Liver (tissue), 9 donors: Measurements from ENCODE around the gene PDE1C. TPM values are rescaled to one million over a fixed set of nuclear protein-coding genes. Genes with fewer than 3 reads are reported as not detected.

Experiments used
- DNase-seq: peaks from one replicate; pipeline ENCODE4 v3.0.0-alpha.2; 2017; ENCODE audit warnings: low spot score
- H3K27ac ChIP-seq, 2 donors: one replicate each; pipeline ENCODE4 v1.7.0; 2013; ENCODE audit warnings: inconsistent platforms in 2 of 2, low read length in 2 of 2, control low read depth in 1 of 2, low read depth in 1 of 2, mild to moderate bottlenecking in 1 of 2
- H3K27me3 ChIP-seq, 4 donors: one replicate each; pipeline versions ENCODE4 v1.6.1 to v1.7.0; 2013; ENCODE audit warnings: low read length in 3 of 4, inconsistent platforms in 1 of 4, mild to moderate bottlenecking in 1 of 4, moderate library complexity in 1 of 4; ENCODE audit not compliant: control insufficient read depth in 4 of 4, insufficient read depth in 4 of 4
- H3K36me3 ChIP-seq, 4 donors: one replicate each; pipeline versions ENCODE4 v1.6.1 to v1.7.0; 2013; ENCODE audit warnings: low read length in 3 of 4, mild to moderate bottlenecking in 3 of 4, low read depth in 1 of 4, moderate library complexity in 1 of 4; ENCODE audit not compliant: control insufficient read depth in 4 of 4, insufficient read depth in 3 of 4
- H3K4me1 ChIP-seq, 4 donors: one replicate each; pipeline versions ENCODE4 v1.6.1 to v1.7.0; 2013; ENCODE audit warnings: low read length in 3 of 4, mild to moderate bottlenecking in 3 of 4, moderate library complexity in 1 of 4; ENCODE audit not compliant: control insufficient read depth in 4 of 4, insufficient read depth in 4 of 4
- H3K4me3 ChIP-seq, 3 donors: one replicate each; pipeline versions ENCODE4 v1.6.1 to v1.7.0; 2013; ENCODE audit warnings: low read length in 3 of 3, control low read depth in 1 of 3, low read depth in 1 of 3, mild to moderate bottlenecking in 1 of 3
- H3K9ac ChIP-seq, 2 donors: one replicate each; pipeline ENCODE4 v1.7.0; 2013; ENCODE audit warnings: low read length in 2 of 2, mild to moderate bottlenecking in 2 of 2, moderate library complexity in 2 of 2, control low read depth in 1 of 2, low read depth in 1 of 2
- H3K9me3 ChIP-seq, 4 donors: one replicate each; pipeline versions ENCODE4 v1.6.1 to v1.7.0; 2013; ENCODE audit warnings: low read length in 3 of 4; ENCODE audit not compliant: control insufficient read depth in 4 of 4
- CTCF ChIP-seq: fragments of 150-350 bp; IDR thresholded peaks from 2 replicates; pipeline ENCODE4 v1.5.1; 2017; ENCODE audit warnings: improper control_type of control experiment, low read depth, low read length; ENCODE audit not compliant: missing input control
- EGR1 ChIP-seq, 2 donors: IDR thresholded peaks; 2 replicates each; pipeline ENCODE4 v1.6.1; 2016 to 2018; ENCODE audit warnings: antibody characterized with exemption in 2 of 2, low read depth in 2 of 2
- FOXA1 ChIP-seq: IDR thresholded peaks from 2 replicates; pipeline ENCODE4 v1.6.1; 2016; ENCODE audit warnings: antibody characterized with exemption
- FOXA2 ChIP-seq: IDR thresholded peaks from 2 replicates; pipeline ENCODE4 v1.6.1; 2016; ENCODE audit warnings: antibody characterized with exemption
- GABPA ChIP-seq, 2 donors: IDR thresholded peaks in 1 of 2; conservative IDR thresholded peaks in 1 of 2; 2 replicates each; pipeline ENCODE4 v1.6.1; 2016; ENCODE audit warnings: antibody characterized with exemption in 2 of 2, mild to moderate bottlenecking in 1 of 2, moderate library complexity in 1 of 2
- HNF4A ChIP-seq, 2 donors: conservative IDR thresholded peaks; 2 replicates each; pipeline ENCODE4 v1.6.1; 2016; ENCODE audit warnings: antibody characterized with exemption in 2 of 2, mild to moderate bottlenecking in 2 of 2
- HNF4G ChIP-seq: IDR thresholded peaks from 2 replicates; pipeline ENCODE4 v1.6.1; 2016; ENCODE audit warnings: antibody characterized with exemption
- JUND ChIP-seq, 2 donors: IDR thresholded peaks; 2 replicates each; pipeline ENCODE4 v1.6.1; 2016; ENCODE audit warnings: antibody characterized with exemption in 2 of 2
- MAX ChIP-seq: IDR thresholded peaks from 2 replicates; pipeline ENCODE4 v1.6.1; 2016; ENCODE audit warnings: antibody characterized with exemption
- NR2F2 ChIP-seq: IDR thresholded peaks from 2 replicates; pipeline ENCODE4 v1.6.1; 2016; ENCODE audit warnings: antibody characterized with exemption
- RAD21 ChIP-seq, 2 donors: IDR thresholded peaks; 2 replicates each; pipeline ENCODE4 v1.6.1; 2016; ENCODE audit warnings: antibody characterized with exemption in 2 of 2, mild to moderate bottlenecking in 2 of 2
- RXRA ChIP-seq, 2 donors: IDR thresholded peaks; 2 replicates each; pipeline ENCODE4 v1.6.1; 2017 to 2018; ENCODE audit warnings: antibody characterized with exemption in 2 of 2, mild to moderate bottlenecking in 1 of 2
- SP1 ChIP-seq: IDR thresholded peaks from 2 replicates; pipeline ENCODE4 v1.6.1; 2018; ENCODE audit warnings: antibody characterized with exemption, mild to moderate bottlenecking
- TAF1 ChIP-seq: conservative IDR thresholded peaks from 2 replicates; pipeline ENCODE4 v1.6.1; 2016; ENCODE audit warnings: antibody characterized with exemption, mild to moderate bottlenecking
- YY1 ChIP-seq: IDR thresholded peaks from 2 replicates; pipeline ENCODE4 v1.6.1; 2016; ENCODE audit warnings: antibody characterized with exemption, mild to moderate bottlenecking
- WGBS: extraction: QIAGEN DNeasy Blood & Tissue Kit; methylation state at CpG from one replicate; pipeline ENCODE4 v1.1.7; 2013; 5-methylcytosine and 5-hydroxymethylcytosine counted together
- polyA plus RNA-seq, 2 donors: library from polyadenylated mRNA; stranded (reverse) in 1 of 2; unstranded in 1 of 2; fragments of 200-250 nt in 1 of 2; fragments of >200 nt in 1 of 2; fragmentation: Nextera tagmentation in 1 of 2; extraction: Ambion mirVana in 1 of 2; gene quantifications; one replicate each; pipeline versions ENCODE4 v1.2.1 to v1.2.3, GENCODE V29; 2013 to 2015
- total RNA-seq, 2 donors: library from RNA; depleted of rRNA; stranded (reverse); fragments of >200 nt; gene quantifications; one replicate each; pipeline ENCODE4 v1.2.3, GENCODE V29; 2014
- TF ChIP-seq, protein P1 (sequence below): IDR thresholded peaks from 2 replicates; pipeline ENCODE4 v1.6.1; 2016; ENCODE audit warnings: antibody characterized with exemption
- TF ChIP-seq, protein P2 (sequence below): IDR thresholded peaks from 2 replicates; pipeline ENCODE4 v1.6.1; 2016; ENCODE audit warnings: antibody characterized with exemption
- TF ChIP-seq, protein P3 (sequence below): IDR thresholded peaks from 2 replicates; pipeline ENCODE4 v1.6.1; 2016; ENCODE audit warnings: antibody characterized with exemption, mild to moderate bottlenecking
- donor health status: healthy.
- donor health status: healthy.
- donor health status: healthy.
- donor health status: healthy.
- donor health status: healthy.

Gene PDE1C
- total and polyA plus RNA-seq, 4 donors: 0.05 to 0.92 (median 0.47) TPM; not detected in 1

GRCh38 chr7:32048970-32049491 lies 21.2 kb downstream of the PDE1C start:
- no peak overlapping the region for H3K9ac ChIP-seq
- H3K27ac ChIP-seq: no peak overlapping the region
- no peak overlapping the region for H3K4me3 ChIP-seq
- TF ChIP-seq, protein P1, sequence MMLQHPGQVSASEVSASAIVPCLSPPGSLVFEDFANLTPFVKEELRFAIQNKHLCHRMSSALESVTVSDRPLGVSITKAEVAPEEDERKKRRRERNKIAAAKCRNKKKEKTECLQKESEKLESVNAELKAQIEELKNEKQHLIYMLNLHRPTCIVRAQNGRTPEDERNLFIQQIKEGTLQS: no peak
- TF ChIP-seq SP1 (no peak), NR2F2 (no peak), TAF1 (no peak), HNF4G (no peak), CTCF (no peak), RAD21 (IDR thresholded peaks at IDR 0.05) (no peak), GABPA (IDR thresholded peaks at IDR 0.05 in 1 of 2, conservative IDR thresholded peaks at IDR 0.05 in 1 of 2) (no peak), FOXA1 (no peak), EGR1 (IDR thresholded peaks at IDR 0.05; ENCODE audit: low read depth in 2 of 2) (no peak), YY1 (no peak), MAX (no peak)
- TF ChIP-seq, protein P2, sequence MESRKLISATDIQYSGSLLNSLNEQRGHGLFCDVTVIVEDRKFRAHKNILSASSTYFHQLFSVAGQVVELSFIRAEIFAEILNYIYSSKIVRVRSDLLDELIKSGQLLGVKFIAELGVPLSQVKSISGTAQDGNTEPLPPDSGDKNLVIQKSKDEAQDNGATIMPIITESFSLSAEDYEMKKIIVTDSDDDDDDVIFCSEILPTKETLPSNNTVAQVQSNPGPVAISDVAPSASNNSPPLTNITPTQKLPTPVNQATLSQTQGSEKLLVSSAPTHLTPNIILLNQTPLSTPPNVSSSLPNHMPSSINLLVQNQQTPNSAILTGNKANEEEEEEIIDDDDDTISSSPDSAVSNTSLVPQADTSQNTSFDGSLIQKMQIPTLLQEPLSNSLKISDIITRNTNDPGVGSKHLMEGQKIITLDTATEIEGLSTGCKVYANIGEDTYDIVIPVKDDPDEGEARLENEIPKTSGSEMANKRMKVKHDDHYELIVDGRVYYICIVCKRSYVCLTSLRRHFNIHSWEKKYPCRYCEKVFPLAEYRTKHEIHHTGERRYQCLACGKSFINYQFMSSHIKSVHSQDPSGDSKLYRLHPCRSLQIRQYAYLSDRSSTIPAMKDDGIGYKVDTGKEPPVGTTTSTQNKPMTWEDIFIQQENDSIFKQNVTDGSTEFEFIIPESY: no peak
- TF ChIP-seq, protein P3, sequence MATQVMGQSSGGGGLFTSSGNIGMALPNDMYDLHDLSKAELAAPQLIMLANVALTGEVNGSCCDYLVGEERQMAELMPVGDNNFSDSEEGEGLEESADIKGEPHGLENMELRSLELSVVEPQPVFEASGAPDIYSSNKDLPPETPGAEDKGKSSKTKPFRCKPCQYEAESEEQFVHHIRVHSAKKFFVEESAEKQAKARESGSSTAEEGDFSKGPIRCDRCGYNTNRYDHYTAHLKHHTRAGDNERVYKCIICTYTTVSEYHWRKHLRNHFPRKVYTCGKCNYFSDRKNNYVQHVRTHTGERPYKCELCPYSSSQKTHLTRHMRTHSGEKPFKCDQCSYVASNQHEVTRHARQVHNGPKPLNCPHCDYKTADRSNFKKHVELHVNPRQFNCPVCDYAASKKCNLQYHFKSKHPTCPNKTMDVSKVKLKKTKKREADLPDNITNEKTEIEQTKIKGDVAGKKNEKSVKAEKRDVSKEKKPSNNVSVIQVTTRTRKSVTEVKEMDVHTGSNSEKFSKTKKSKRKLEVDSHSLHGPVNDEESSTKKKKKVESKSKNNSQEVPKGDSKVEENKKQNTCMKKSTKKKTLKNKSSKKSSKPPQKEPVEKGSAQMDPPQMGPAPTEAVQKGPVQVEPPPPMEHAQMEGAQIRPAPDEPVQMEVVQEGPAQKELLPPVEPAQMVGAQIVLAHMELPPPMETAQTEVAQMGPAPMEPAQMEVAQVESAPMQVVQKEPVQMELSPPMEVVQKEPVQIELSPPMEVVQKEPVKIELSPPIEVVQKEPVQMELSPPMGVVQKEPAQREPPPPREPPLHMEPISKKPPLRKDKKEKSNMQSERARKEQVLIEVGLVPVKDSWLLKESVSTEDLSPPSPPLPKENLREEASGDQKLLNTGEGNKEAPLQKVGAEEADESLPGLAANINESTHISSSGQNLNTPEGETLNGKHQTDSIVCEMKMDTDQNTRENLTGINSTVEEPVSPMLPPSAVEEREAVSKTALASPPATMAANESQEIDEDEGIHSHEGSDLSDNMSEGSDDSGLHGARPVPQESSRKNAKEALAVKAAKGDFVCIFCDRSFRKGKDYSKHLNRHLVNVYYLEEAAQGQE: no peak
- no peak for DNase-seq
- H3K36me3 ChIP-seq: no peaks in the 10 kb centered on the region
- H3K9me3 ChIP-seq: no peaks in the 10 kb centered on the region
- no peaks in the 10 kb centered on the region for H3K4me1 ChIP-seq
- peaks cover 0 to 3% (median 0%) of the 10 kb centered on the region in 4 donors for H3K27me3 ChIP-seq
- WGBS: 42% methylated on average over 3 of the region's 3 CpGs

GRCh38 chr7:32047801-32048200 lies 22.4 kb downstream of the PDE1C start:
- Histone ChIP-seq H3K4me3 (no peak overlapping the region), H3K9ac (no peak overlapping the region), H3K9me3 (no peaks in the 10 kb centered on the region), H3K36me3 (no peaks in the 10 kb centered on the region), H3K4me1 (no peaks in the 10 kb centered on the region), H3K27me3 (peaks cover 0 to 3% (median 0%) of the 10 kb centered on the region in 4 donors), H3K27ac (no peak overlapping the region)
- DNase-seq: no peak
- TF ChIP-seq, protein P1: no peak
- no peak for TF ChIP-seq HNF4G
- TF ChIP-seq FOXA2: no peak
- TF ChIP-seq YY1: no peak
- TF ChIP-seq RXRA (IDR thresholded peaks at IDR 0.05): no peak
- TF ChIP-seq, protein P3: no peak
- no peak for TF ChIP-seq JUND (IDR thresholded peaks at IDR 0.05)
- no peak for TF ChIP-seq HNF4A (conservative IDR thresholded peaks at IDR 0.05)
- no peak for TF ChIP-seq GABPA (IDR thresholded peaks at IDR 0.05 in 1 of 2, conservative IDR thresholded peaks at IDR 0.05 in 1 of 2)
- no peak for TF ChIP-seq RAD21 (IDR thresholded peaks at IDR 0.05)
- no peak for TF ChIP-seq TAF1
- TF ChIP-seq NR2F2: no peak
- no peak for TF ChIP-seq SP1
- TF ChIP-seq MAX: no peak
- no peak for TF ChIP-seq FOXA1
